Measurements from ENCODE around the gene PLPP3. TPM values are rescaled to one million over a fixed set of nuclear protein-coding genes. Genes with fewer than 3 reads are reported as not detected.

Gene PLPP3
- total RNA-seq, 1 experiment from 2014 or later = 26.7 TPM

- peaks cover 10% of the 10 kb centered on the region for H3K27me3 Mint-ChIP-seq (ENCODE audit: low read depth)
- Histone ChIP-seq H3K23me2 (ENCODE audit: insufficient read length, low read depth, low read length, poor library complexity, severe bottlenecking) (no peaks in the 10 kb centered on the region), H3K27me3 (ENCODE audit: insufficient read depth, low read length) (no peaks in the 10 kb centered on the region; the same call in 1 of the 2 replicates), H3K27ac (ENCODE audit: insufficient read length, low read depth, low read length) (no peak overlapping the region), H4K5ac (ENCODE audit: insufficient read length, low read depth, low read length) (no peak overlapping the region), H3K4me1 (ENCODE audit: insufficient read depth, low read length) (peaks cover 13% of the 10 kb centered on the region), H4K20me1 (ENCODE audit: control insufficient read depth, insufficient read depth, insufficient read length) (no peaks in the 10 kb centered on the region), H3T11ph (ENCODE audit: low read length) (no peak overlapping the region), H3K4me2 (ENCODE audit: insufficient read depth, insufficient read length, low read length) (no peak overlapping the region), H3K56ac (ENCODE audit: insufficient read length, low read depth, low read length) (no peak overlapping the region), H3K18ac (ENCODE audit: insufficient read length, low read depth, low read length) (no peak overlapping the region), H2BK5ac (ENCODE audit: insufficient read length, low read length) (no peak overlapping the region), H2BK20ac (ENCODE audit: low read depth, low read length, poor library complexity, severe bottlenecking) (no peak overlapping the region), H2AFZ (ENCODE audit: low read length) (no peak overlapping the region), H3K9me3 (ENCODE audit: control insufficient read depth, low read depth, low read length) (no peaks in the 10 kb centered on the region), H2BK120ac (ENCODE audit: low read depth, low read length, poor library complexity, severe bottlenecking) (no peak overlapping the region), H3K79me1 (ENCODE audit: insufficient read depth, low read depth, low read length, poor library complexity, severe bottlenecking) (no peaks in the 10 kb centered on the region), H2AK5ac (ENCODE audit: insufficient read length, low read length) (no peak overlapping the region), H4K91ac (ENCODE audit: insufficient read length, low read depth, low read length) (no peak overlapping the region), H2BK15ac (ENCODE audit: low read depth, low read length) (no peak overlapping the region), H3K79me2 (ENCODE audit: insufficient read depth, low read length) (no peaks in the 10 kb centered on the region), H3K23ac (ENCODE audit: insufficient read length, low read depth, low read length) (no peak overlapping the region), H4K8ac (replicated peaks; ENCODE audit: insufficient read length, low read depth, low read length) (no peak overlapping the region), H2BK12ac (ENCODE audit: insufficient read length, low read depth, low read length) (no peak overlapping the region), H3K14ac (ENCODE audit: insufficient read depth, low read length) (no peak overlapping the region), H3K9ac (ENCODE audit: extremely low read depth, insufficient read length, low read length) (no peak overlapping the region), H3K4ac (ENCODE audit: low read depth, low read length) (no peak overlapping the region)
- no peaks in the 10 kb centered on the region; a peak in 1 of 7 replicates for H3K36me3 Mint-ChIP-seq (ENCODE audit: insufficient read depth in 1 of 3, low read depth in 3 of 3)
- H3K9me3 Mint-ChIP-seq = no peaks in the 10 kb centered on the region
- TF ChIP-seq, protein P1, sequence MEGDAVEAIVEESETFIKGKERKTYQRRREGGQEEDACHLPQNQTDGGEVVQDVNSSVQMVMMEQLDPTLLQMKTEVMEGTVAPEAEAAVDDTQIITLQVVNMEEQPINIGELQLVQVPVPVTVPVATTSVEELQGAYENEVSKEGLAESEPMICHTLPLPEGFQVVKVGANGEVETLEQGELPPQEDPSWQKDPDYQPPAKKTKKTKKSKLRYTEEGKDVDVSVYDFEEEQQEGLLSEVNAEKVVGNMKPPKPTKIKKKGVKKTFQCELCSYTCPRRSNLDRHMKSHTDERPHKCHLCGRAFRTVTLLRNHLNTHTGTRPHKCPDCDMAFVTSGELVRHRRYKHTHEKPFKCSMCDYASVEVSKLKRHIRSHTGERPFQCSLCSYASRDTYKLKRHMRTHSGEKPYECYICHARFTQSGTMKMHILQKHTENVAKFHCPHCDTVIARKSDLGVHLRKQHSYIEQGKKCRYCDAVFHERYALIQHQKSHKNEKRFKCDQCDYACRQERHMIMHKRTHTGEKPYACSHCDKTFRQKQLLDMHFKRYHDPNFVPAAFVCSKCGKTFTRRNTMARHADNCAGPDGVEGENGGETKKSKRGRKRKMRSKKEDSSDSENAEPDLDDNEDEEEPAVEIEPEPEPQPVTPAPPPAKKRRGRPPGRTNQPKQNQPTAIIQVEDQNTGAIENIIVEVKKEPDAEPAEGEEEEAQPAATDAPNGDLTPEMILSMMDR (conservative IDR thresholded peaks at IDR 0.05) = no peak
- no CpG with 5 or more reads among the region's 2 CpGs for WGBS (ENCODE audit: extremely low coverage, insufficient read length, low lambda C conversion rate)
- DNase-seq = no peak
- peaks cover 28 to 35% of the 10 kb centered on the region in 2 experiments for H3K4me1 Mint-ChIP-seq
- no peak overlapping the region for H3K4me3 Mint-ChIP-seq
- no peak overlapping the region for H3K27ac Mint-ChIP-seq
Measured at GRCh38 chr1:56447823-56448222, 131.5 kb downstream of the PLPP3 start.

Data from H9 (cell line).